ENCODE measurements around the gene CCDC50. TPM values are rescaled to one million over a fixed set of nuclear protein-coding genes. Genes with fewer than 3 reads are reported as not detected.

Gene CCDC50
- total and polyA plus RNA-seq, 7 donors: 15.4 to 41.5 (median 27.6) TPM

DNA sequence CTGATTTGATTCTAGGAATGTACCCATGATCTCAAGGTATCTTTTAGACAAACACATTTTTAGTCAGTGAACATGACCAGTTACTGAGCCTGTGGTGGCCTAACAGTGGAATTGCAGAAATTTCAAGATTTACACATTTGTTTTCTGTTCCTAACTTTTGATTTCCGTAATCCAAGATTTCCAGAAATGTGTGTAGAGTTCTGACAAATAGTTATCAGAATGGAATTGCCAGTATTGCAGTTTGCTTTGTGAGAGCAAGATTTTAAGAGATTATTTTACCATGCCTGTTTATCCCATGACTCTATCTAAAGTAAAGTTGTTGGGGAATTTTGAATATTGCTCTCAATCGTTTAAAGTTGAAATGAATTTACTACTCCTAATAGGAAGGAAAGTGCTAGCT lies 12.8 kb downstream of the CCDC50 start:
- H3K27me3 ChIP-seq (ENCODE audit: insufficient read depth in 3 of 3, low read length in 2 of 3): no peaks in the 10 kb centered on the region
- no peak overlapping the region for H3K27ac ChIP-seq
- WGBS, 3 donors: 47 to 63% (median 49%) methylated on average over 2 of the region's 2 CpGs
- H3K4me1 ChIP-seq: peaks cover 70% of the 10 kb centered on the region
- no peak for DNase-seq
- intact Hi-C loops (cut with DNase I): no loop called here
- no peak for ATAC-seq
- H3K9me3 ChIP-seq: no peaks in the 10 kb centered on the region
- H3K4me3 ChIP-seq: no peak overlapping the region
- H3K36me3 ChIP-seq (ENCODE audit: insufficient read depth in 1 of 2, low read depth in 1 of 2): no peaks in the 10 kb centered on the region
- no peak for TF ChIP-seq CTCF (IDR thresholded peaks at IDR 0.05)

- ATAC-seq: peak in 1 of 4 donors; percentile 35
- no peak for DNase-seq
- Histone ChIP-seq H3K4me3 (no peak overlapping the region), H3K36me3 (ENCODE audit: insufficient read depth in 1 of 2, low read depth in 1 of 2) (no peaks in the 10 kb centered on the region), H3K27ac (no peak overlapping the region), H3K4me1 (peaks cover 70% of the 10 kb centered on the region), H3K27me3 (ENCODE audit: insufficient read depth in 3 of 3, low read length in 2 of 3) (no peaks in the 10 kb centered on the region), H3K9me3 (no peaks in the 10 kb centered on the region)
- no peak for TF ChIP-seq CTCF (IDR thresholded peaks at IDR 0.05)
- intact Hi-C loops (cut with DNase I): no loop called here
Measured at GRCh38 chr3:191342411-191342810, 13.2 kb downstream of the CCDC50 start.

- no peak for TF ChIP-seq CTCF (IDR thresholded peaks at IDR 0.05)
- Histone ChIP-seq H3K4me3 (no peak overlapping the region), H3K36me3 (ENCODE audit: insufficient read depth in 1 of 2, low read depth in 1 of 2) (no peaks in the 10 kb centered on the region), H3K9me3 (no peaks in the 10 kb centered on the region), H3K27me3 (ENCODE audit: insufficient read depth in 3 of 3, low read length in 2 of 3) (no peaks in the 10 kb centered on the region), H3K4me1 (peaks cover 70% of the 10 kb centered on the region), H3K27ac (no peak overlapping the region)
- DNase-seq (no peak), ATAC-seq (peak in 3 of 4 donors; percentile 5 to 37 (median 37))
- intact Hi-C loops (cut with DNase I): no loop called here
- WGBS, 3 donors: 74 to 92% (median 85%) methylated on average over 4 of the region's 4 CpGs
Measured at GRCh38 chr3:191343115-191343514, 13.9 kb downstream of the CCDC50 start.

DNA sequence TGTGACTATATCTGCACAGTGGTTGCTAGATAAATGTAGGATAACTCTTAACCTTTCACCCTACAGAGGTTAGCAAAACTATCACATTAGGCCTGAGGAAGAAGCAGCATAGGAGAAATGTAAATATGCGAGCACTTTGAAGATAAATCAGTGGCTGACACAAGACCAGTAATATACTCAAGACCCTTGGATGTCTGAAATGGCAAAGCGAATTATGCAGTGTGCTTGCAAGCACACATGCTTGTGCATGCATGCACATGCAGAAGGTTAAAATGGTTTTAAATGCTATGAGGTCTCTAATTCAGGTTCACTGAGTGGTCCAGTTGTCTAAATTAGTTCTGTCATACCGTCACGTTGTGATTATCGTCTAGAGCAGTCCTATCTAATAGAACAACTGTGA lies 14.7 kb downstream of the CCDC50 start:
- ATAC-seq (no peak), DNase-seq (no peak)
- Histone ChIP-seq H3K27me3 (ENCODE audit: insufficient read depth in 3 of 3, low read length in 2 of 3) (no peaks in the 10 kb centered on the region), H3K4me3 (no peak overlapping the region), H3K27ac (no peak overlapping the region), H3K9me3 (no peaks in the 10 kb centered on the region), H3K36me3 (ENCODE audit: insufficient read depth in 1 of 2, low read depth in 1 of 2) (no peaks in the 10 kb centered on the region), H3K4me1 (peaks cover 62% of the 10 kb centered on the region)
- no peak for TF ChIP-seq CTCF (IDR thresholded peaks at IDR 0.05)
- intact Hi-C loops (cut with DNase I): no loop called here
- WGBS, 3 donors: 83 to 92% (median 89%) methylated on average over 5 of the region's 5 CpGs

DNA sequence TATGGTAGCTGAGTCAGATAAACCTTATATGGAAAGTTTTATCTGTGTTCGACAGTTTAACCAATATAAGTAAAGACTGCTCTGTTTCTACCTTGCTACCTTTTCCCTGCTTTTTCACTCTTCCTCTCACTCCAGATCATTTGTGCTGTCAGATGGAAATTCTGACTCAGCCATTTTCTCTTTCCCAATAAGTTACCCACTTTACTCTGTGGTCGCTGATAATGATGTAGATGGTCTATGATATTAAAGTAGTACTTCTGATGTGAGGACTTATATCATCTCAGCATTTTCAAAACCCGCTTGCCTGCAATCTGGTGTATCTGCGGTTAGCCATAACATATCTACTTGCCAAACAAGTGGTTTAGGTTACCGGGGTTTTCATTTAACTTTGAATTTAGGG lies 16.1 kb downstream of the CCDC50 start:
- H3K9me3 ChIP-seq: no peaks in the 10 kb centered on the region
- no peak for ATAC-seq
- peaks cover 51% of the 10 kb centered on the region for H3K4me1 ChIP-seq
- no peaks in the 10 kb centered on the region for H3K36me3 ChIP-seq (ENCODE audit: insufficient read depth in 1 of 2, low read depth in 1 of 2)
- no peak for DNase-seq
- H3K4me3 ChIP-seq: no peak overlapping the region
- no peak for TF ChIP-seq CTCF (IDR thresholded peaks at IDR 0.05)
- WGBS, 3 donors: 88 to 94% (median 93%) methylated on average over 5 of the region's 5 CpGs
- no peaks in the 10 kb centered on the region for H3K27me3 ChIP-seq (ENCODE audit: insufficient read depth in 3 of 3, low read length in 2 of 3)
- no peak overlapping the region for H3K27ac ChIP-seq
- intact Hi-C loops (cut with DNase I): no loop called here

Measured in psoas muscle (tissue), 8 donors.